Fibroblast of the aortic adventitia (primary cell): Measurements from ENCODE around the gene FGF12. TPM values are rescaled to one million over a fixed set of nuclear protein-coding genes. Genes with fewer than 3 reads are reported as not detected.

Experiments used
- DNase-seq: peaks from one replicate; pipeline ENCODE4 v3.0.0-alpha.2; 2010; ENCODE audit warnings: low read depth
- H3K4me3 ChIP-seq: 2 replicates; pipeline ENCODE4 v1.5.1; 2011; ENCODE audit warnings: low read depth, mild to moderate bottlenecking, control low read depth, low read length, moderate library complexity
- total RNA-seq: library from RNA; depleted of rRNA; stranded (reverse); fragments of >200 nt; gene quantifications from 2 replicates; pipeline ENCODE4 v1.2.3, GENCODE V29; 2012; ENCODE audit warnings: low replicate concordance
- TF ChIP-seq, protein P1 (sequence below): IDR thresholded peaks from 2 replicates; pipeline ENCODE4 v1.5.1; 2011; ENCODE audit warnings: mild to moderate bottlenecking, low read length, control low read depth, inconsistent platforms; ENCODE audit not compliant: insufficient read depth

Gene FGF12
- total RNA-seq, 1 donor = 0.36 TPM

DNA sequence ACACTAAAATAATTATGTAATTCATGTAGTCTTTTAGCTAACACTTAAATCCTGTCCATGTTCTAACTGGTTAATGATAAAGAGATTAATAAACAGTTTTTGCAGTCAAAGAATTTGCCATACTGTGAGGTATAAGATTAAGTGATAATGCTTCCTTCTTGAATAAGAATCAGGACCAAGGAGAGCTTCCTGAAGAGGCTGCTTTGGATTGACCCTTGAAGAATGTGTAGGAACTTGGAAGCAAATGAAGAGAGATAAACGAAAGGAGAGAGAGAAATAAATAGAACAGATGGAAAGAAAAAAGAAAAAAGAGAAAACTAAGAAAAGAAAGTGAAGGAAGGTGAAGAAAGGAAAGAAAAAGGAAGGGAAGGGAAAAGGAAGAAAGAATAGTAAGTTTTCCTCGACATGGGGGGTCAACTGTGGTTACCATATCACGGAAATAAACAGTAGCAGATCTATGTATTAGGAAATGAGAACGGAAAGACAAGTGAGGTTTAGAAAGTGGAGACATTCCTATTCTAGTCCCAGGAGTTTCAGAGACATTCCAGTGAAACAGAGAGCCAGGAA lies 539.8 kb downstream of the FGF12 start:
- no peak for DNase-seq
- no peak overlapping the region for H3K4me3 ChIP-seq
- TF ChIP-seq, protein P1, sequence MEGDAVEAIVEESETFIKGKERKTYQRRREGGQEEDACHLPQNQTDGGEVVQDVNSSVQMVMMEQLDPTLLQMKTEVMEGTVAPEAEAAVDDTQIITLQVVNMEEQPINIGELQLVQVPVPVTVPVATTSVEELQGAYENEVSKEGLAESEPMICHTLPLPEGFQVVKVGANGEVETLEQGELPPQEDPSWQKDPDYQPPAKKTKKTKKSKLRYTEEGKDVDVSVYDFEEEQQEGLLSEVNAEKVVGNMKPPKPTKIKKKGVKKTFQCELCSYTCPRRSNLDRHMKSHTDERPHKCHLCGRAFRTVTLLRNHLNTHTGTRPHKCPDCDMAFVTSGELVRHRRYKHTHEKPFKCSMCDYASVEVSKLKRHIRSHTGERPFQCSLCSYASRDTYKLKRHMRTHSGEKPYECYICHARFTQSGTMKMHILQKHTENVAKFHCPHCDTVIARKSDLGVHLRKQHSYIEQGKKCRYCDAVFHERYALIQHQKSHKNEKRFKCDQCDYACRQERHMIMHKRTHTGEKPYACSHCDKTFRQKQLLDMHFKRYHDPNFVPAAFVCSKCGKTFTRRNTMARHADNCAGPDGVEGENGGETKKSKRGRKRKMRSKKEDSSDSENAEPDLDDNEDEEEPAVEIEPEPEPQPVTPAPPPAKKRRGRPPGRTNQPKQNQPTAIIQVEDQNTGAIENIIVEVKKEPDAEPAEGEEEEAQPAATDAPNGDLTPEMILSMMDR = no peak

DNA sequence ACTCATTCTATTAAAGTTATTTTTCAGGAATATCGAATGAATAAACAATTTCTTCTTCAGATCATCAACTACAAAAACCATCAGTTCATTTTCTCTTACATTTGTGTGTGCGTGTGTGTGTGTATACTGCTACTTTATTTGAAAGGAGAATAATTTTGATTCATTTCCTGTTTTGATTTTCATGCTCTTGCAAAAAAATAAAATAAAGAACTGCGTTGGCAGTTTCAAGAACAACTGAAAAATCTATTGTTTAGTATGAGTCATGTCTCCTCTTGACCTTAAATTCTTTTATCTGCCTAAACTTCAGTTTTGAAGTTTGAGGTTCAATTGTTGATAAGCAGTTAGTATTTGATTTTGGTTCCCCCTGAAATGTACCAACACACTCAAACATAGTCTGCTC lies 540.8 kb downstream of the FGF12 start:
- no peak overlapping the region for H3K4me3 ChIP-seq
- DNase-seq = no peak
- TF ChIP-seq, protein P1 = no peak

DNA sequence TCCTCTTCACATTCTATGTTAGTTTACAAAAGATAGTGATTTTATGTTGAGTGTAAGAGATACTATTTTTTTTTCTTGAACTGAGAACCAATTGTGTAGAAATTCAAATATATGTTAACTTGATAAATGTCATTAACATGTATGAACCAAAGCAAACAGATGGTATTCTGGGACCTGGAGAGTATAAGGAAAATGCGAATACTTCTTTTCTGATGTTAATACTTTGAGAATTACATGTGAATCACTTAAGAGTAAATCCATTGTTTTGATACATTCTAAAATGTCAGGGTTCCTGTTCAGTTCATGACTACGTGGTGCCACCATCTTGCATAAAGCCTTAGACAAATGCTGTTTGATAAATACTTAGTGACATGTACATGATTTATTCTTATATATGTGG lies 541.3 kb downstream of the FGF12 start:
- no peak for DNase-seq
- TF ChIP-seq, protein P1 = no peak
- H3K4me3 ChIP-seq = no peak overlapping the region

DNA sequence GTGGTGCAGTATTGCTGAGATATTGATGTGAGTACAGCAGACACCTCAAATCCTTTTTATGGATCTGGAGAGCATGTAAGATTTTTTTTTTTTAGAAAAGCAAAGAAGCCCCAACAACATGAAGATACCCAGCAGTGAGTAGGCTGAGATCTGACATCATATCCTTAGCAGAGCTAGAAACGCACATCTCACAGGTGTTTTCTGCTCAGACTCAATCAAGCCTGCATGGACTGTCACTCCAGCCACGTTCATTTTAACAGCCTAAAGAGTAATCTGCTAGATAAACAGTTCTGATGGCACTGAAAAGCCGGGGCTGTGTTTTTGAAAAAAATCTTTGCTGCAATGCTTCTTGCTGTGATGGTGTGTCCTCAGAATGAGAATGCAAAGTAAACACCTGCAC lies 544.2 kb downstream of the FGF12 start:
- no peak overlapping the region for H3K4me3 ChIP-seq
- TF ChIP-seq, protein P1 = no peak
- DNase-seq = no peak

DNA sequence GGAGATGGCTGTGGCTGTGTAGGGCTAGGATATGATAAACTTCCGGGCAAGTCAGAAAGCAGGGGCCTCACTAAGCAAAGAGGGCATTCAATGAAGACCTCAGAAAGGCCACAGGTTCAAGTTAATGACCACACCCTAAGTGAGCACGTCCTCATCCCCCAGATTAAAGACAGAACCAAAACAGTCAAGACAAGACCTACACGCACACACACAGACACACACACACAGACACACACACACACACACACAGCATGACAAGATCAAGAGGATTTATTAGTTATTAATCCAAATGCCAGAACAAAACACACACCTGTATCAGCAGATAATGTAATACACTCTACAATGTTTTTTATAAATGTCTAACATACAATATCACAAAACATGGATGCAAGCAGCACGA lies 546.2 kb downstream of the FGF12 start:
- TF ChIP-seq, protein P1 = no peak
- DNase-seq = no peak
- H3K4me3 ChIP-seq = no peak overlapping the region

DNA sequence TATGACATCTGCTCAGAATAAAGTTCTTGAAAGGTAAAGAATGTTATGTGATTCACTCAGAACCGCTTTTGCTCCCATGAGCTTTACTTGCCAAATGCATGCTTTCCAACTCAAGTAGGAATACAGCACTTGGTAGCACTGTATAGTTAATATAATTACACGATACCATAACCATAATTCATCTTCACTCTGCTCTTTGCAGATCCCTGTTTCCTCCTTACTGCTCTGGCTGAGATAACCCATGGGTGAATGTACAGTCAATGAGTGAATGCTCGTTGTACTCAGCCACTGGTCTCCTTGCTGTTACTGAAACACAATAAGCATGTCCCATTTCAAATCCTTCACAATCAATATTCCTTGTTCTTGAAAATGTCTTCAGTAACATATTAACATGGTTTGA lies 550.0 kb downstream of the FGF12 start:
- TF ChIP-seq, protein P1 = no peak
- DNase-seq = no peak
- no peak overlapping the region for H3K4me3 ChIP-seq

DNA sequence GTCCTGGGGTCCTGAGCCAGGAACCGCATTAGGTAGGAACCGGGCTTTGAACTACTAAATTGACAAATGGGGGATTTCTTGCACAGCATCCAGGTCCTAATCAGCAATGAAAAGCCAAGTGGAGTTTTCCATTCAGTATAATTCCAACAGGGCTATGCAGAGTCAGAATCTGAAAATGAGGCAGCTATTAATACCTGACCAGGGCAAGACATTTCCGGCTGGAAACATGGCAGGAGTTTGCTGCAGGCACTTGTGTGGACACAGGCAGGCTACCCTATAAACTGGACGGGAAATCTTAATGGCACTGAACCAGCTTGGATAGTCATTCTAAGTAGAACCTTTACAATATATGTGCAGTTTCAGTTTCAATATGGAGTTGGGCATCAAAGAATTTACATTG lies 553.1 kb downstream of the FGF12 start:
- TF ChIP-seq, protein P1 = no peak
- DNase-seq = no peak
- H3K4me3 ChIP-seq = no peak overlapping the region
